Measurements from ENCODE around the gene DCUN1D3. TPM values are rescaled to one million over a fixed set of nuclear protein-coding genes. Genes with fewer than 3 reads are reported as not detected.

DCUN1D3 gene
- total RNA-seq, result 9.1 and 11.1 TPM in 2 replicates

GRCh38 chr16:20900299-20901067 lies at the start of gene DCUN1D3, which contains the start of gene LYRM1:
DCUN1D3 (minus strand) TSS chr16:20900358; CDS start chr16:20862538, 37,820 bp downstream.
LYRM1 (plus strand) TSS chr16:20900771; CDS start chr16:20915556, 14,785 bp downstream.

DNA sequence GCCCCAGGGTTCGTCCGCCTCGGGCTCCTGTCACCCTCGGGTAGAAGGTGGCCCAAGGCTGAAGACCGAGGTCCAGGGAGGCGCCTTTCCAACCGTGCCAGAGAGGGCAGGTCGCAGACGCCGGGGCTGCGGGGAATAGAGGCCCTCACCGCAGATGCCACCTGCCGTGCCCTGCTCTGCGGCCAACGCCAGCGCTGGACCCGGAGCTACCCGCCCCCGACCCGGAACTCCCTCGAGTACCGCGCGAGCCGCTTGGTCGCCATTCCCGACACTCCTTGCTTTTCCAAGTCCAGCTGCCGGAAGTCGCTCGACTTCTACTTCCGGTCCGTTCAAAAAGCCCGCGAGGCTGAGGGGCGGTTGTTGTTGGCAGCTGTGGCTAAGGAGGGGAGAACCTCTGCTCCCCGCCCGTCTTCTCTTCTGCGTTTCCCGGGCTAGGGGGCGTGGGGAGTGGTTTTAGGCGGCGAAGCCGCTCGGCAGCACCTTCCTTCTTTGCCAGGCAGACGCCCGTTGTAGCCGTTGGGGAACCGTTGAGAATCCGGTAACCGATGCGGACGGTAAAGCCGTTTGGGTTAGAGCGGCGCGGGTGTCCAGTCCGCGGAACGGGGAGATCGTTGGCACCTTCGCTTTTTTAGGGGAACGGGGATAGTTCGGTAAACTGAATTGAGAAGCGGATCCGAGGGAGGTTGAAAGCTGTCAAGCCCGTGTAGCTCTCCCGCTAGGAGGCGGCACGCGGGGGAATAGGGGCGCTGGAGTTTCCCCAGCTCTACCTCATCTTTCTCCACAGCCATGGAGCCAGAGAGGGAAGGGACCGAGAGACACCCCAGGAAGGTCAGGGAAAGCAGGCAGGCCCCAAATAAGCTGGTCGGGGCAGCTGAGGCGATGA lies 93.7 kb downstream of the DCUN1D3 start, which contains the start of the genes ERI2 and REXO5:
Gene ERI2, minus strand, starts transcription at position 305 of the 883 bp plus-strand sequence. Its CDS starts 42 bp downstream, at position 263.
Gene REXO5, plus strand, starts transcription at position 360 of the 883 bp plus-strand sequence. Its CDS starts 427 bp downstream, at position 787.

Other genes starting within 250 kb of the DCUN1D3 start
- not detected in 2 replicates for gene ACSM1, start 202.7 kb downstream of the DCUN1D3 start, total RNA-seq
- gene THUMPD1, start 158.5 kb downstream of the DCUN1D3 start, total RNA-seq, result 44.4 and 53.1 TPM in 2 replicates
- gene ACSM3, start 136.3 kb downstream of the DCUN1D3 start, total RNA-seq, result 0.17 and 0.45 TPM in 2 replicates
- gene ERI2, start 93.9 kb downstream of the DCUN1D3 start, total RNA-seq, result 18.7 and 20.2 TPM in 2 replicates
- gene REXO5, start 93.8 kb downstream of the DCUN1D3 start, total RNA-seq, result 8.9 and 10.4 TPM in 2 replicates
- gene LYRM1, start 413 bp upstream of the DCUN1D3 start, total RNA-seq, result 52.2 and 86.6 TPM in 2 replicates

Measured in bronchus fibroblast of lung (primary cell).